Neural cell (in vitro differentiated cells): ENCODE measurements around the gene TTC17. TPM values are rescaled to one million over a fixed set of nuclear protein-coding genes. Genes with fewer than 3 reads are reported as not detected.

ENCODE experiments used
- H2AFZ ChIP-seq: fragments of 200-600, 300-800 bp; sonication (generic), shearing (Covaris generic); 2 replicates; pipeline ENCODE4 v1.6.0; 2014; ENCODE audit warnings: low read depth, mild to moderate bottlenecking, antibody characterized with exemption, low read length, moderate library complexity
- H3F3A ChIP-seq: fragments of 200-600 bp; shearing (Covaris generic); 2 replicates; pipeline ENCODE4 v1.6.1; 2016; ENCODE audit warnings: mild to moderate bottlenecking, moderate library complexity, mixed read lengths, antibody characterized with exemption, low read length; ENCODE audit not compliant: insufficient read depth, poor library complexity, severe bottlenecking
- H3K27ac ChIP-seq: fragments of 200-600, 300-800 bp; sonication (generic), shearing (Covaris generic); 2 replicates; pipeline ENCODE4 v1.5.1; 2014; ENCODE audit warnings: mild to moderate bottlenecking, low read length, moderate library complexity
- H3K27me3 ChIP-seq: fragments of 300-800, 200-600 bp; sonication (generic), shearing (Covaris generic); 2 replicates; pipeline ENCODE4 v1.6.0; 2014; ENCODE audit warnings: mild to moderate bottlenecking, low read depth, low read length, moderate library complexity; ENCODE audit not compliant: insufficient read depth
- H3K36me3 ChIP-seq: fragments of 300-800, 200-600 bp; sonication (generic), shearing (Covaris generic); 2 replicates; pipeline ENCODE4 v1.5.1; 2014; ENCODE audit warnings: mild to moderate bottlenecking, antibody characterized with exemption, low read length, moderate library complexity; ENCODE audit not compliant: insufficient read depth
- H3K4me2 ChIP-seq: fragments of 300-800, 200-600 bp; sonication (generic), shearing (Covaris generic); 2 replicates; pipeline ENCODE4 v1.6.0; 2014; ENCODE audit warnings: mild to moderate bottlenecking, low read length
- H3K4me3 ChIP-seq: fragments of 300-800, 200-600 bp; sonication (generic), shearing (Covaris generic); 2 replicates; pipeline ENCODE4 v1.5.1; 2014; ENCODE audit warnings: mild to moderate bottlenecking, low read length, moderate library complexity
- H3K79me2 ChIP-seq: fragments of 200-600 bp; shearing (Covaris generic); replicated peaks from 2 replicates; pipeline ENCODE4 v1.6.0; 2014; ENCODE audit warnings: mild to moderate bottlenecking, low read length, moderate library complexity; ENCODE audit not compliant: insufficient read depth
- H3K9ac ChIP-seq: fragments of 300-800, 200-600 bp; sonication (generic), shearing (Covaris generic); 2 replicates; pipeline ENCODE4 v1.6.1; 2016; ENCODE audit warnings: mild to moderate bottlenecking, low read length, mixed read lengths
- H3K9me2 ChIP-seq: fragments of 200-600 bp; shearing (Covaris generic); 2 replicates; pipeline ENCODE4 v1.6.1; 2016; ENCODE audit warnings: mild to moderate bottlenecking, low read length, mixed read lengths; ENCODE audit not compliant: insufficient read depth
- H3K9me3 ChIP-seq: fragments of 200-600, 300-800 bp; sonication (generic), shearing (Covaris generic); 2 replicates; pipeline ENCODE4 v1.6.1; 2016; ENCODE audit warnings: mild to moderate bottlenecking, mixed run types, low read length, moderate library complexity, mixed read lengths
- H4K20me1 ChIP-seq: fragments of 200-600 bp; shearing (Covaris generic); 2 replicates; pipeline ENCODE4 v1.6.1; 2016; ENCODE audit warnings: mild to moderate bottlenecking, mixed run types; ENCODE audit not compliant: insufficient read depth
- EP300 ChIP-seq: fragments of 450-650 bp; conservative IDR thresholded peaks from 2 replicates; pipeline ENCODE4 v1.6.1; 2014; ENCODE audit warnings: antibody characterized with exemption, mild to moderate bottlenecking, moderate library complexity; ENCODE audit not compliant: poor library complexity, severe bottlenecking
- EZH2 ChIP-seq: fragments of 200-600, 300-800 bp; shearing (Covaris generic), sonication (generic); IDR thresholded peaks from 2 replicates; pipeline ENCODE4 v1.6.1; 2014; ENCODE audit warnings: antibody characterized with exemption, low read length, borderline replicate concordance, mild to moderate bottlenecking; ENCODE audit not compliant: insufficient read depth, poor library complexity, severe bottlenecking
- MXI1 ChIP-seq: fragments of 450-650 bp; conservative IDR thresholded peaks from 2 replicates; pipeline ENCODE4 v1.6.1; 2014; ENCODE audit warnings: antibody characterized with exemption, mild to moderate bottlenecking; ENCODE audit not compliant: poor library complexity, severe bottlenecking
- POLR2AphosphoS5 ChIP-seq: IDR thresholded peaks from 2 replicates; pipeline ENCODE4 v1.6.1; 2012
- RAD21 ChIP-seq: fragments of 450-650 bp; conservative IDR thresholded peaks from 2 replicates; pipeline ENCODE4 v1.6.1; 2014; ENCODE audit warnings: antibody characterized with exemption, mild to moderate bottlenecking, moderate library complexity
- SMC3 ChIP-seq: fragments of 450-650 bp; conservative IDR thresholded peaks from 2 replicates; pipeline ENCODE4 v1.6.1; 2014; ENCODE audit warnings: antibody characterized with exemption, mild to moderate bottlenecking, moderate library complexity; ENCODE audit not compliant: poor library complexity
- TAF1 ChIP-seq: IDR thresholded peaks from 2 replicates; pipeline ENCODE4 v1.6.1; 2012; ENCODE audit warnings: low read depth
- polyA plus RNA-seq: library from polyadenylated mRNA; depleted of rRNA; stranded (reverse); fragments of >200 nt; gene quantifications from 2 replicates; pipeline ENCODE4 v1.2.3, GENCODE V29; 2014
- TF ChIP-seq, protein P1 (sequence below): fragments of 450-650 bp; IDR thresholded peaks from 2 replicates; pipeline ENCODE4 v1.5.1; 2014; ENCODE audit warnings: antibody characterized with exemption, mild to moderate bottlenecking, moderate library complexity; ENCODE audit not compliant: poor library complexity, severe bottlenecking
- TF ChIP-seq, protein P2 (sequence below): IDR thresholded peaks from 2 replicates; pipeline ENCODE4 v1.6.1; 2012; ENCODE audit warnings: borderline replicate concordance

The TTC17 gene
- polyA plus RNA-seq, 1 donor from 2014 or later, result 122 TPM

DNA sequence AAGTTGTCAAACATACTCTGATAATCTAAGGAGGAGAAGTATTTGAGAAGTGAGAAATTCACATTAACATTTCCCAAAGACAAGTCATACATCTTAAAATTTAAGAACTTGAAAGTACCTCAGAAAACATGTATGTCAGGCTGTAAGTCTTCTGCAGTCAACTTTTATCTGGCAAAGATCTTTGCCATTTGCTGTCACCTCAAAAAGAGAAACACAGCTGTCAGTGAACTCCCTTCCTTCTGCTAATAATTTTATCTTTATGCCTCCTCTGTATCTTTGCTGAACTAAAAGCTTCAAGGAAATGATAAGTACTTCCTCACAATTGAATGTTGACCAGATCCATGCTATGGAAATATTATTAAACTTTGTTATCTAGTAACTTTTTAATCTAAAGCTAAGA lies 18.7 kb downstream of the TTC17 start:
- Histone ChIP-seq H3F3A (no peaks in the 10 kb centered on the region), H3K9me3 (no peaks in the 10 kb centered on the region), H3K36me3 (no peaks in the 10 kb centered on the region), H3K27ac (no peak overlapping the region), H3K4me3 (no peak overlapping the region), H3K9me2 (no peaks in the 10 kb centered on the region), H3K4me2 (no peak overlapping the region), H3K27me3 (no peaks in the 10 kb centered on the region), H3K9ac (no peak overlapping the region), H3K79me2 (peaks cover 30% of the 10 kb centered on the region), H4K20me1 (no peaks in the 10 kb centered on the region), H2AFZ (no peak overlapping the region)
- TF ChIP-seq TAF1 (no peak), RAD21 (no peak), SMC3 (no peak), EZH2 (no peak), MXI1 (no peak), EP300 (no peak), POLR2AphosphoS5 (no peak)
- TF ChIP-seq, protein P1, sequence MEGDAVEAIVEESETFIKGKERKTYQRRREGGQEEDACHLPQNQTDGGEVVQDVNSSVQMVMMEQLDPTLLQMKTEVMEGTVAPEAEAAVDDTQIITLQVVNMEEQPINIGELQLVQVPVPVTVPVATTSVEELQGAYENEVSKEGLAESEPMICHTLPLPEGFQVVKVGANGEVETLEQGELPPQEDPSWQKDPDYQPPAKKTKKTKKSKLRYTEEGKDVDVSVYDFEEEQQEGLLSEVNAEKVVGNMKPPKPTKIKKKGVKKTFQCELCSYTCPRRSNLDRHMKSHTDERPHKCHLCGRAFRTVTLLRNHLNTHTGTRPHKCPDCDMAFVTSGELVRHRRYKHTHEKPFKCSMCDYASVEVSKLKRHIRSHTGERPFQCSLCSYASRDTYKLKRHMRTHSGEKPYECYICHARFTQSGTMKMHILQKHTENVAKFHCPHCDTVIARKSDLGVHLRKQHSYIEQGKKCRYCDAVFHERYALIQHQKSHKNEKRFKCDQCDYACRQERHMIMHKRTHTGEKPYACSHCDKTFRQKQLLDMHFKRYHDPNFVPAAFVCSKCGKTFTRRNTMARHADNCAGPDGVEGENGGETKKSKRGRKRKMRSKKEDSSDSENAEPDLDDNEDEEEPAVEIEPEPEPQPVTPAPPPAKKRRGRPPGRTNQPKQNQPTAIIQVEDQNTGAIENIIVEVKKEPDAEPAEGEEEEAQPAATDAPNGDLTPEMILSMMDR, result no peak
- TF ChIP-seq, protein P2, sequence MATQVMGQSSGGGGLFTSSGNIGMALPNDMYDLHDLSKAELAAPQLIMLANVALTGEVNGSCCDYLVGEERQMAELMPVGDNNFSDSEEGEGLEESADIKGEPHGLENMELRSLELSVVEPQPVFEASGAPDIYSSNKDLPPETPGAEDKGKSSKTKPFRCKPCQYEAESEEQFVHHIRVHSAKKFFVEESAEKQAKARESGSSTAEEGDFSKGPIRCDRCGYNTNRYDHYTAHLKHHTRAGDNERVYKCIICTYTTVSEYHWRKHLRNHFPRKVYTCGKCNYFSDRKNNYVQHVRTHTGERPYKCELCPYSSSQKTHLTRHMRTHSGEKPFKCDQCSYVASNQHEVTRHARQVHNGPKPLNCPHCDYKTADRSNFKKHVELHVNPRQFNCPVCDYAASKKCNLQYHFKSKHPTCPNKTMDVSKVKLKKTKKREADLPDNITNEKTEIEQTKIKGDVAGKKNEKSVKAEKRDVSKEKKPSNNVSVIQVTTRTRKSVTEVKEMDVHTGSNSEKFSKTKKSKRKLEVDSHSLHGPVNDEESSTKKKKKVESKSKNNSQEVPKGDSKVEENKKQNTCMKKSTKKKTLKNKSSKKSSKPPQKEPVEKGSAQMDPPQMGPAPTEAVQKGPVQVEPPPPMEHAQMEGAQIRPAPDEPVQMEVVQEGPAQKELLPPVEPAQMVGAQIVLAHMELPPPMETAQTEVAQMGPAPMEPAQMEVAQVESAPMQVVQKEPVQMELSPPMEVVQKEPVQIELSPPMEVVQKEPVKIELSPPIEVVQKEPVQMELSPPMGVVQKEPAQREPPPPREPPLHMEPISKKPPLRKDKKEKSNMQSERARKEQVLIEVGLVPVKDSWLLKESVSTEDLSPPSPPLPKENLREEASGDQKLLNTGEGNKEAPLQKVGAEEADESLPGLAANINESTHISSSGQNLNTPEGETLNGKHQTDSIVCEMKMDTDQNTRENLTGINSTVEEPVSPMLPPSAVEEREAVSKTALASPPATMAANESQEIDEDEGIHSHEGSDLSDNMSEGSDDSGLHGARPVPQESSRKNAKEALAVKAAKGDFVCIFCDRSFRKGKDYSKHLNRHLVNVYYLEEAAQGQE, result no peak

DNA sequence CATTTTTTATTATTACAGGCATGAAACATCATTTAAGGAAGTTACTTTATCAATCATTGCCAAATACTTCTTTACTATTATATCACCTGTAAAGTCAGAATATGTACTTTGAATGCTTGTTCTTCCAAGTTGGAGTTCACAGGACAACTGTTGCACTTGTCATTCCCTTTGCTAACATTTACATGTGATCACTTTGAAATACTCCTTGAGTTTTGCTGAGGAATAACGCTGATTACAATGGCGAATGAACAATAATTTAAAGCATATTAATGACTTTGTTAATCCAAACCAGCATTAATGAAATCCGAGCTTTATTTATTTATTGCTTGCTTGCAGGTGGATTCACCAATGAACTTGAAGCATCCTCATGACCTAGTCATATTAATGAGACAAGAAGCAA lies 20.2 kb downstream of the TTC17 start:
- Histone ChIP-seq H3K27me3 (no peaks in the 10 kb centered on the region), H3K9me3 (no peaks in the 10 kb centered on the region), H3K9me2 (no peaks in the 10 kb centered on the region), H3K79me2 (peaks cover 20% of the 10 kb centered on the region), H2AFZ (no peak overlapping the region), H3F3A (no peaks in the 10 kb centered on the region), H4K20me1 (no peaks in the 10 kb centered on the region), H3K9ac (no peak overlapping the region), H3K4me3 (no peak overlapping the region), H3K27ac (no peak overlapping the region), H3K4me2 (no peak overlapping the region), H3K36me3 (no peaks in the 10 kb centered on the region)
- TF ChIP-seq POLR2AphosphoS5 (no peak), SMC3 (no peak), EZH2 (no peak), TAF1 (no peak), EP300 (no peak)
- TF ChIP-seq, protein P1, result no peak
- TF ChIP-seq, protein P2, result no peak
